ENCODE results near the gene TRIM31.

GRCh38 chr6:30077218-30077617, 35.7 kb downstream of the TRIM31 start:
- TF ChIP-seq CTCF (IDR thresholded peaks at IDR 0.05) (no peak), MXI1 (IDR thresholded peaks at IDR 0.05; ENCODE audit: low read depth, low read length) (no peak), RCOR1 (IDR thresholded peaks at IDR 0.05; ENCODE audit: low read length) (no peak)
